Neural progenitor cell (in vitro differentiated cells): ENCODE results near the gene EPX.

Source experiments
- CTCF ChIP-seq: fragments of 200-600 bp; sonication (generic); IDR thresholded peaks from 2 replicates; pipeline ENCODE4 v1.5.1; 2017; ENCODE audit warnings: antibody characterized with exemption, mild to moderate bottlenecking
- EZH2 ChIP-seq: fragments of 200-600 bp; sonication (generic); IDR thresholded peaks from 2 replicates; pipeline ENCODE4 v1.6.1; 2017; ENCODE audit warnings: antibody characterized with exemption, mild to moderate bottlenecking, moderate library complexity
- EZH2phosphoT487 ChIP-seq: fragments of 200-600 bp; sonication (generic); IDR thresholded peaks from 2 replicates; pipeline ENCODE4 v1.6.1; 2017; ENCODE audit warnings: antibody characterized with exemption

- TF ChIP-seq CTCF (peak; percentile 57), EZH2 (peak; percentile 58), EZH2phosphoT487 (no peak)
Measured at GRCh38 chr17:58219007-58219788, 26.7 kb downstream of the EPX start, which contains the start of gene MKS1.
